NAMALWA (cell line): ENCODE measurements around the gene USP14.

ENCODE experiments used
- DNase-seq: peaks from one replicate; pipeline ENCODE4 v3.0.0-alpha.2; 2015; ENCODE audit warnings: low spot score

The USP14 gene

GRCh38 chr18:227902-228301, 69.5 kb downstream of the USP14 start:
- no peak for DNase-seq

DNA sequence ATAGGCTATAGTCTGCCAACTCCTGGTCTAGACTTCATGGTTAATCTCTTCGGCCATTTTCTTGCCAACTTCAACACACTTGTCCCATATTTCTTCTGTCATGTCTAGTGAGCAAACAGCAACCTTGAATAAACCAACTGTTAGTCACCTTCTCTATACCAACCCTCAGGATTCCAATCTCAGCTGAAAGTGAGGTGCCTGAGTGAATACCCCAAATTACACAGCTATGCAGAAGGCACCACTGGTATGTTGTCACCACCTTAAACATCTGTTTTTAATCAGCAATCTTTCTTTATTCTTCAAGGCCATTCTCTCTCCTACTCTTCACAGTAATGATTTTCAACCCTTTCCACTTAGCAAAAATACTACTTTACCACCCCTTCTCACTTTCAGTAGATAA, 70.2 kb downstream of the USP14 start:
- no peak for DNase-seq

DNA sequence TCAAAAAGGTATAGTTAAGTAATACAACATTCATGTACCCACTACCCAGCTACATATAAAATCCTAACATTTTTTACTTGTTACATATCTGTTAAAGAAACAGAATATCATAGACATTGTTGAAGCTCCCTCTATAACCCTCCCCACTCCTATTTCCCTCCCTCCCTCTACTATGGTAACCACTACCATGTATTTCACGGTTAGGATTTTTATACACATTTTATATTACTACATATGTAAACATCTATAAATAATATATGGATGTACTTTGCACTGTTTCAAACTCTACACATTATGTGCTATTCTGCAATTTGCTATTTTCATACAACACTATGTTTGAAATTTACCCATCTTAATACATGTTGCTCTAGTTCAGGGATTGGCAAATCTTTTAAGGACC, 73.2 kb downstream of the USP14 start:
- DNase-seq = no peak

DNA sequence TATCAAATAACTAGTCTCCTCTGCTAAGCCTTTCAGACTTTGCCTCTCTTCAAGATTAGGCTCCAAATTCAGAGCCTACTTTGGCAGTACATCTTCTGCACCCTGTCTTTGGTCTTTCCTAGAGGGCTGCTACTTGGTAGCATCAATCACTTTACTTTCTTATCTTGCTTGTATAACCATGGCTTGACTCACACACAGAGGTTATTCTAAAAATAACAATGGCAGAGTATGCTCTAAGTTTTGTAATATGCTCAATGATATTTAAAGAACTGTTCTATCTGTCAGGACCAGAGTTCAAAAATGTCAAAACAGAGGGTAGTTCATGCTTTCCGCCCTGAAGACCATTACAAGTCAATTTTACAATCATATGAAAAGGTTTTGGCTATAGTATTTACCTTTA, 81.8 kb downstream of the USP14 start:
- DNase-seq = no peak

- no peak for DNase-seq
Observed at GRCh38 chr18:245282-245847, 87.0 kb downstream of the USP14 start.

- DNase-seq = no peak
Observed at GRCh38 chr18:248053-248452, 89.7 kb downstream of the USP14 start.

- DNase-seq = no peak
Observed at GRCh38 chr18:250685-251084, 92.3 kb downstream of the USP14 start.

DNA sequence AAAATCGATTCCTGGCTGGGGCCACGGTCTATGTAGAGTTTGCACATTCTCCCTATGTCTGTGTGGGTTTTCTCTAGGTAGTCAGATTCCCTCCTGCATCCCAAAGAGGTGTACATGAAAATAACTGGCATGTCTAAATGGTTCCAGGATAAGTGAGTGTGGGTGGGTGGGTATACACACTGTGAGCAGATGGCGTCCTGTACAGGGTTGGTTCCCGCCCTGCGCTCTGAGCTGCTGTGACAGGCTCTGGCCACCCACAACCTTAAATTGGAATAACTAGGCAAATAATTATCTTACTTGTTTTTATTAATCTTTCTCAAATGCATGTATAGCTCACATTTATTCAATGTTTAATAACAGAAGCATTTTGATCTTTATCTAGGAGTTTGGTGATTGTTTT, 93.2 kb downstream of the USP14 start:
- DNase-seq = no peak

GRCh38 chr18:253121-253520, 94.8 kb downstream of the USP14 start:
- DNase-seq = no peak

DNA sequence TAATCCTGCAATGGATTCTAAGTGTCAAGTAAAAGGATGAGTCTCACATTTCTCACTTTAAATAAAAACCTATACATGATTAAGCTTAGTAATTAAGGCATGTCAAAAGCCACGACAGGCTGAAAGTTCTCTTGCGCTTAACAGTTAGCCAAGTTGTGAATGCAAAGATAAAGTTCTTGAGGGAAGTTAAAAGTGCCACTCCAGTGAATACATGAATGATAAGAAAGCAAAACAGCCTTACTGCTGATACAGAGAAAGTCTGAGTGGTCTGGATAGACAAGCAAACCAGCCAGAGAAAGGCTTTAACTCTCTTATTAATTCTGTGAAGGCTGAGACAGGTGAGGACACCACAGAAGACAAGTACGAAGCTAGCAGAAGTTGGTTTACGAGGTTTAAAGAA, 96.8 kb downstream of the USP14 start:
- DNase-seq = no peak

- DNase-seq = no peak
Observed at GRCh38 chr18:260547-260946, 102.2 kb downstream of the USP14 start.

GRCh38 chr18:261398-262073, 103.2 kb downstream of the USP14 start:
- no peak for DNase-seq
